Neural cell (in vitro differentiated cells): ENCODE data around the gene FBXO46. TPM values are rescaled to one million over a fixed set of nuclear protein-coding genes. Genes with fewer than 3 reads are reported as not detected.

Source experiments
- H2AFZ ChIP-seq: fragments of 200-600, 300-800 bp; sonication (generic), shearing (Covaris generic); 2 replicates; pipeline ENCODE4 v1.6.0; 2014; ENCODE audit warnings: low read depth, mild to moderate bottlenecking, antibody characterized with exemption, low read length, moderate library complexity
- H3F3A ChIP-seq: fragments of 200-600 bp; shearing (Covaris generic); 2 replicates; pipeline ENCODE4 v1.6.1; 2016; ENCODE audit warnings: mild to moderate bottlenecking, moderate library complexity, mixed read lengths, antibody characterized with exemption, low read length; ENCODE audit not compliant: insufficient read depth, poor library complexity, severe bottlenecking
- H3K27ac ChIP-seq: fragments of 200-600, 300-800 bp; sonication (generic), shearing (Covaris generic); 2 replicates; pipeline ENCODE4 v1.5.1; 2014; ENCODE audit warnings: mild to moderate bottlenecking, low read length, moderate library complexity
- H3K27me3 ChIP-seq: fragments of 300-800, 200-600 bp; sonication (generic), shearing (Covaris generic); 2 replicates; pipeline ENCODE4 v1.6.0; 2014; ENCODE audit warnings: mild to moderate bottlenecking, low read depth, low read length, moderate library complexity; ENCODE audit not compliant: insufficient read depth
- H3K36me3 ChIP-seq: fragments of 300-800, 200-600 bp; sonication (generic), shearing (Covaris generic); 2 replicates; pipeline ENCODE4 v1.5.1; 2014; ENCODE audit warnings: mild to moderate bottlenecking, antibody characterized with exemption, low read length, moderate library complexity; ENCODE audit not compliant: insufficient read depth
- H3K4me2 ChIP-seq: fragments of 300-800, 200-600 bp; sonication (generic), shearing (Covaris generic); 2 replicates; pipeline ENCODE4 v1.6.0; 2014; ENCODE audit warnings: mild to moderate bottlenecking, low read length
- H3K4me3 ChIP-seq: fragments of 300-800, 200-600 bp; sonication (generic), shearing (Covaris generic); 2 replicates; pipeline ENCODE4 v1.5.1; 2014; ENCODE audit warnings: mild to moderate bottlenecking, low read length, moderate library complexity
- H3K79me2 ChIP-seq: fragments of 200-600 bp; shearing (Covaris generic); replicated peaks from 2 replicates; pipeline ENCODE4 v1.6.0; 2014; ENCODE audit warnings: mild to moderate bottlenecking, low read length, moderate library complexity; ENCODE audit not compliant: insufficient read depth
- H3K9ac ChIP-seq: fragments of 300-800, 200-600 bp; sonication (generic), shearing (Covaris generic); 2 replicates; pipeline ENCODE4 v1.6.1; 2016; ENCODE audit warnings: mild to moderate bottlenecking, low read length, mixed read lengths
- H3K9me2 ChIP-seq: fragments of 200-600 bp; shearing (Covaris generic); 2 replicates; pipeline ENCODE4 v1.6.1; 2016; ENCODE audit warnings: mild to moderate bottlenecking, low read length, mixed read lengths; ENCODE audit not compliant: insufficient read depth
- H3K9me3 ChIP-seq: fragments of 200-600, 300-800 bp; sonication (generic), shearing (Covaris generic); 2 replicates; pipeline ENCODE4 v1.6.1; 2016; ENCODE audit warnings: mild to moderate bottlenecking, mixed run types, low read length, moderate library complexity, mixed read lengths
- H4K20me1 ChIP-seq: fragments of 200-600 bp; shearing (Covaris generic); 2 replicates; pipeline ENCODE4 v1.6.1; 2016; ENCODE audit warnings: mild to moderate bottlenecking, mixed run types; ENCODE audit not compliant: insufficient read depth
- CTCF ChIP-seq: fragments of 450-650 bp; IDR thresholded peaks from 2 replicates; pipeline ENCODE4 v1.5.1; 2014; ENCODE audit warnings: antibody characterized with exemption, mild to moderate bottlenecking, moderate library complexity; ENCODE audit not compliant: poor library complexity, severe bottlenecking
- EP300 ChIP-seq: fragments of 450-650 bp; conservative IDR thresholded peaks from 2 replicates; pipeline ENCODE4 v1.6.1; 2014; ENCODE audit warnings: antibody characterized with exemption, mild to moderate bottlenecking, moderate library complexity; ENCODE audit not compliant: poor library complexity, severe bottlenecking
- EZH2 ChIP-seq: fragments of 200-600, 300-800 bp; shearing (Covaris generic), sonication (generic); IDR thresholded peaks from 2 replicates; pipeline ENCODE4 v1.6.1; 2014; ENCODE audit warnings: antibody characterized with exemption, low read length, borderline replicate concordance, mild to moderate bottlenecking; ENCODE audit not compliant: insufficient read depth, poor library complexity, severe bottlenecking
- MXI1 ChIP-seq: fragments of 450-650 bp; conservative IDR thresholded peaks from 2 replicates; pipeline ENCODE4 v1.6.1; 2014; ENCODE audit warnings: antibody characterized with exemption, mild to moderate bottlenecking; ENCODE audit not compliant: poor library complexity, severe bottlenecking
- POLR2AphosphoS5 ChIP-seq: IDR thresholded peaks from 2 replicates; pipeline ENCODE4 v1.6.1; 2012
- RAD21 ChIP-seq: fragments of 450-650 bp; conservative IDR thresholded peaks from 2 replicates; pipeline ENCODE4 v1.6.1; 2014; ENCODE audit warnings: antibody characterized with exemption, mild to moderate bottlenecking, moderate library complexity
- SMC3 ChIP-seq: fragments of 450-650 bp; conservative IDR thresholded peaks from 2 replicates; pipeline ENCODE4 v1.6.1; 2014; ENCODE audit warnings: antibody characterized with exemption, mild to moderate bottlenecking, moderate library complexity; ENCODE audit not compliant: poor library complexity
- TAF1 ChIP-seq: IDR thresholded peaks from 2 replicates; pipeline ENCODE4 v1.6.1; 2012; ENCODE audit warnings: low read depth
- polyA plus RNA-seq: library from polyadenylated mRNA; depleted of rRNA; stranded (reverse); fragments of >200 nt; gene quantifications from 2 replicates; pipeline ENCODE4 v1.2.3, GENCODE V29; 2014
- TF ChIP-seq, protein P1 (sequence below): IDR thresholded peaks from 2 replicates; pipeline ENCODE4 v1.6.1; 2012; ENCODE audit warnings: borderline replicate concordance

Gene FBXO46
- polyA plus RNA-seq, 1 donor from 2014 or later: 12.5 TPM

DNA sequence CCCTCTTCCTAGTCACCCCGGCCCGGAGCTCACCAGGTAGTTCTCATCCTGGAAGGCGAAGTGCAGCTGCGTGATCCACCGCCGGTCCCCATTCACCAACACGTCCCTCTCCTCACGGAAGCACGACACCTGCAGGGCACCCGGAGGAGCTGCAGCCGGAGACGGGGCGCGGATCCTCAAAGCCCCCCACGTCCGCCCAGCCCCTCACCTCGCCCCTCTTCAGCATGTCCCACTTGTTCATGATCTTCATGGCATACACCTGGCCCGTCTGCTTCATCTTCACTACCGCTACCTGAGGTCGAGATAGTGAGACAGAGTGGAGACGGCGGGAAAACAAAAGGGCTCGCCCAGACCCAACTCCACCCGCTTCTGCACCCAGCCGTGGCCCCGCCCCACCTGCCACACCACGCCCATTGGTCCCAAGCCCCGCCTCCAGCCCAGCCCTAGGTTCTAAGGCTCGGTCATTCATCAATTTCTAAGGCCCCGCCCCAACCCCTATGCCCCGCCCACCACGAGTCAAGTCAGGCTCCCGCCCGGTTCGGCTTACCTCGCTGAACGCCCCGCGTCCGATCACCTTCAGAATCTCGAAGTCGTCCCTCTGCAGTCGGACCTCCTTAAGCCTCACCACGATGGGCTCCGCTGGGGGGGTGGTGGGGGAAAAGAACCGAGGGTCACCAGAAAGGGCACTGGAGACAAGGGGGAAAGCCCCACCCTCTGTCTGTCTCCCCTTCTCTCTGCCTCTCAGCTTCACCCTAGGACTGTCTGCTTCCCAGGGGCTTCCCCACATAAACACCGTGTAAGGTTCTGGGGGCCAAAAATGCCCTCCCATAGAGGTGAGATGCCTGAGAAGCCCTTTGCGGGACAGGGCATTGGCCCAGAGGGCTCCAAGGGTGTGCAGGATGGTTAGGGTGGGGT, 48.8 kb upstream of the FBXO46 start:
- no peaks in the 10 kb centered on the region for H3K9me2 ChIP-seq
- H2AFZ ChIP-seq: no peak overlapping the region
- no peaks in the 10 kb centered on the region for H3F3A ChIP-seq
- no peaks in the 10 kb centered on the region for H3K9me3 ChIP-seq
- no peaks in the 10 kb centered on the region for H3K36me3 ChIP-seq
- TF ChIP-seq SMC3 (peak; percentile 46), CTCF (peak; percentile 64), MXI1 (no peak), TAF1 (no peak), POLR2AphosphoS5 (no peak), EP300 (no peak), EZH2 (no peak), RAD21 (peak; percentile 29)
- TF ChIP-seq, protein P1, sequence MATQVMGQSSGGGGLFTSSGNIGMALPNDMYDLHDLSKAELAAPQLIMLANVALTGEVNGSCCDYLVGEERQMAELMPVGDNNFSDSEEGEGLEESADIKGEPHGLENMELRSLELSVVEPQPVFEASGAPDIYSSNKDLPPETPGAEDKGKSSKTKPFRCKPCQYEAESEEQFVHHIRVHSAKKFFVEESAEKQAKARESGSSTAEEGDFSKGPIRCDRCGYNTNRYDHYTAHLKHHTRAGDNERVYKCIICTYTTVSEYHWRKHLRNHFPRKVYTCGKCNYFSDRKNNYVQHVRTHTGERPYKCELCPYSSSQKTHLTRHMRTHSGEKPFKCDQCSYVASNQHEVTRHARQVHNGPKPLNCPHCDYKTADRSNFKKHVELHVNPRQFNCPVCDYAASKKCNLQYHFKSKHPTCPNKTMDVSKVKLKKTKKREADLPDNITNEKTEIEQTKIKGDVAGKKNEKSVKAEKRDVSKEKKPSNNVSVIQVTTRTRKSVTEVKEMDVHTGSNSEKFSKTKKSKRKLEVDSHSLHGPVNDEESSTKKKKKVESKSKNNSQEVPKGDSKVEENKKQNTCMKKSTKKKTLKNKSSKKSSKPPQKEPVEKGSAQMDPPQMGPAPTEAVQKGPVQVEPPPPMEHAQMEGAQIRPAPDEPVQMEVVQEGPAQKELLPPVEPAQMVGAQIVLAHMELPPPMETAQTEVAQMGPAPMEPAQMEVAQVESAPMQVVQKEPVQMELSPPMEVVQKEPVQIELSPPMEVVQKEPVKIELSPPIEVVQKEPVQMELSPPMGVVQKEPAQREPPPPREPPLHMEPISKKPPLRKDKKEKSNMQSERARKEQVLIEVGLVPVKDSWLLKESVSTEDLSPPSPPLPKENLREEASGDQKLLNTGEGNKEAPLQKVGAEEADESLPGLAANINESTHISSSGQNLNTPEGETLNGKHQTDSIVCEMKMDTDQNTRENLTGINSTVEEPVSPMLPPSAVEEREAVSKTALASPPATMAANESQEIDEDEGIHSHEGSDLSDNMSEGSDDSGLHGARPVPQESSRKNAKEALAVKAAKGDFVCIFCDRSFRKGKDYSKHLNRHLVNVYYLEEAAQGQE: no peak
- H3K27ac ChIP-seq: no peak overlapping the region
- H3K79me2 ChIP-seq: no peaks in the 10 kb centered on the region
- no peaks in the 10 kb centered on the region for H4K20me1 ChIP-seq
- no peak overlapping the region for H3K4me2 ChIP-seq
- H3K4me3 ChIP-seq: no peak overlapping the region
- no peaks in the 10 kb centered on the region for H3K27me3 ChIP-seq
- H3K9ac ChIP-seq: no peak overlapping the region

- H3F3A ChIP-seq: no peaks in the 10 kb centered on the region
- H3K9me3 ChIP-seq: no peaks in the 10 kb centered on the region
- no peaks in the 10 kb centered on the region for H3K27me3 ChIP-seq
- H3K36me3 ChIP-seq: no peaks in the 10 kb centered on the region
- no peak overlapping the region for H3K27ac ChIP-seq
- no peak for TF ChIP-seq SMC3
- no peak for TF ChIP-seq POLR2AphosphoS5
- no peak for TF ChIP-seq RAD21
- no peak for TF ChIP-seq MXI1
- no peak for TF ChIP-seq EZH2
- TF ChIP-seq CTCF: no peak
- TF ChIP-seq, protein P1: no peak
- TF ChIP-seq EP300: no peak
- no peak for TF ChIP-seq TAF1
- no peaks in the 10 kb centered on the region for H4K20me1 ChIP-seq
- H3K4me2 ChIP-seq: no peak overlapping the region
- H3K9ac ChIP-seq: no peak overlapping the region
- H2AFZ ChIP-seq: no peak overlapping the region
- no peak overlapping the region for H3K4me3 ChIP-seq
- no peaks in the 10 kb centered on the region for H3K79me2 ChIP-seq
- no peaks in the 10 kb centered on the region for H3K9me2 ChIP-seq
Observed at GRCh38 chr19:45778010-45778661, 47.4 kb upstream of the FBXO46 start.
